HS-27A (cell line): ENCODE measurements around the gene SMOC2.
"Not testable (repeated sequence)": the region's sequence is repeated elsewhere in the genome, so short reads cannot be mapped to it uniquely, and the experiment has no call there.

ENCODE experiments used
- DNase-seq: peaks from one replicate; pipeline ENCODE4 v3.0.0-alpha.2; 2012; ENCODE audit warnings: low read depth, missing footprints

Gene SMOC2

GRCh38 chr6:168655462-168656152 lies 214.6 kb downstream of the SMOC2 start:
- DNase-seq: no peak

- DNase-seq: no peak
Measured at GRCh38 chr6:168658059-168658458, 217.1 kb downstream of the SMOC2 start.

GRCh38 chr6:168660400-168660945 lies 219.5 kb downstream of the SMOC2 start:
- DNase-seq: no peak

- no peak for DNase-seq
Measured at GRCh38 chr6:168662301-168662936, 221.4 kb downstream of the SMOC2 start.

- no peak for DNase-seq
Measured at GRCh38 chr6:168663041-168663440, 222.1 kb downstream of the SMOC2 start.

GRCh38 chr6:168664956-168665355 lies 224.0 kb downstream of the SMOC2 start:
- no peak for DNase-seq

GRCh38 chr6:168666170-168666569 lies 225.2 kb downstream of the SMOC2 start:
- no peak for DNase-seq

GRCh38 chr6:168666699-168667427 lies 225.9 kb downstream of the SMOC2 start:
- no peak for DNase-seq

- no peak for DNase-seq
Measured at GRCh38 chr6:168667428-168667805, 226.4 kb downstream of the SMOC2 start.

- no peak for DNase-seq
Measured at GRCh38 chr6:168670401-168670985, 229.5 kb downstream of the SMOC2 start.

- no peak for DNase-seq
Measured at GRCh38 chr6:168671028-168671862, 230.3 kb downstream of the SMOC2 start.

GRCh38 chr6:168671863-168672546 lies 231.0 kb downstream of the SMOC2 start:
- no peak for DNase-seq

GRCh38 chr6:168674595-168674994 lies 233.6 kb downstream of the SMOC2 start:
- DNase-seq: no peak

GRCh38 chr6:168675375-168675774 lies 234.4 kb downstream of the SMOC2 start:
- DNase-seq: no peak

GRCh38 chr6:168675933-168676551 lies 235.1 kb downstream of the SMOC2 start:
- DNase-seq: no peak

GRCh38 chr6:168676552-168677322 lies 235.8 kb downstream of the SMOC2 start:
- no peak for DNase-seq

- not testable (repeated sequence) for DNase-seq
Measured at GRCh38 chr6:168677323-168677781, 236.4 kb downstream of the SMOC2 start.

- DNase-seq: no peak
Measured at GRCh38 chr6:168678077-168678476, 237.1 kb downstream of the SMOC2 start.

- no peak for DNase-seq
Measured at GRCh38 chr6:168678588-168678987, 237.6 kb downstream of the SMOC2 start.

GRCh38 chr6:168681748-168682147 lies 240.8 kb downstream of the SMOC2 start:
- DNase-seq: no peak
